Stimulated activated CD4-positive, alpha-beta T cell treated with anti-CD3 and anti-CD28 coated beads, Interleukin-4, amount 100 ng/mL, for 48 hours (primary cell): ENCODE measurements around the gene LHX3.
"Not testable (repeated sequence)": the region's sequence is repeated elsewhere in the genome, so short reads cannot be mapped to it uniquely, and the experiment has no call there.

Source experiments
- DNase-seq, 2 donors: peaks; one replicate each; pipeline ENCODE4 v3.0.0-alpha.2; 2020; ENCODE audit warnings: low read depth in 2 of 2

The LHX3 gene

DNA sequence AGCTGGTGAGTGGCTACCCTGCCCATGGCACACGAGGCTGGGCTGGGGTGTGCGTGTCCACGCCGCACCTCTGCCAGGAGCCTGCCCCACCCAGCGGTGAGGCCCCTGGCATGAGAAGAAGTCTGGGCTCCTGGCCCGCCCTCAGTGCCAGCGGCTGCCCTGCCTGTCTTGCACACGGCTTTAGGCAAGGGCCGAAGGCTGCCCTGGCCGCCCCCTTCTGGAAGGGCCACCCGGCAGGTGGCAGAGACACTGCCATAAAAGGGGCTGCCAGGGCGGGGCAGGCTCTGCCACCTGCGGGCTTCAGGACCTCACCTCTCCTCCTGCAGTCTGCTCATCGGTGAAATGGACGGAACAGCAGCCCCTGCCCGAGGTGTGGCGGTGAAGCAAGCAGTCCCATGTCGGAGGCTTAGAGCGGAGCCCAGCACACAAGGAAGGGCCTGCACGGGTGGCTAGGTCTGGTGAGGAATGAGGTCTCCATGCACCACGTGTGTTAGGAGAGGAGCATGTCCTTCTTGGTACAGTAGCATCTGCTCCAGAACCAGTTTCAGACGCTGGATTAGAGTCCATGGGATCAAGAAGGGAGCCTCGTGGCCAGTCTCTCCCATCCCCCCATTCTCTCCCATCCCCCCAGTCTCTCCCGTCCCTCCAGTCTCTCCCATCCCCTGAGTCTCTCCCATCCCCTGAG lies 51.4 kb downstream of the LHX3 start:
- no peak for DNase-seq

DNA sequence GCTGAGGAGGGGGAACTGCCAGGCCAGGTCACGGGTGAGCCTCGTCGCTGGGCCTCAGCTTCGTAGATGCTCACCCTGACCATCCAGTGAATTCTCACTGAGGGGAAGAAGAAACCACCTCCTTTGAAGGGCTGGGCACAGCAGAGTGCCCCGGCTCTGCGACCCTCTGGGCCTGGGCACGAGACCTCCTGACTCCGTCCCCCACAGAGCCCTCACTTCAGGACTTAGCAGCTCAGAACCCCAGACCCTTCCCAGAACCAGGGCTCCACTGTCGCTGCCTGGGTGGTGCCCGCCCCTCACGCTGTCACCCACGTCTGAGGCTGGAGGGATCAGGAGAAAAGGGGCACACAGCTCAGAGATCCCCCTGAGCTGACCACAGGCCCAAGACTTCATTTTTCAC lies 52.0 kb downstream of the LHX3 start:
- DNase-seq = no peak

DNA sequence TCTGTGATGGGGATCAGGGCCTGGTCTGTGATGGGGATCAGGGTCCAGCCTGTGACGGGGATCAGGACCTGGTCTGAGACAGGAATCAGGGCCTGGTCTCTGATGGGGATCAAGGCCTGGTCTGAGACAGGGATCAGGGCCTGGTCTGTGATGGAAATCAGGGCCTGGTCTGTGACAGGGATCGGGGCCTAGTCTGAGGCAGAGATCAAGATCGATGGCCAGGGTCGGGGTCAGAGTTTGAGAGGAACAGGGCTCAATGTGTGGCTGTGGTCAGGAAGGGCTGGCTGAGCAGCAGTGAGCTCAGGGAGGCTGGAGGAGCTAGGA lies 52.4 kb downstream of the LHX3 start:
- DNase-seq = no peak

DNA sequence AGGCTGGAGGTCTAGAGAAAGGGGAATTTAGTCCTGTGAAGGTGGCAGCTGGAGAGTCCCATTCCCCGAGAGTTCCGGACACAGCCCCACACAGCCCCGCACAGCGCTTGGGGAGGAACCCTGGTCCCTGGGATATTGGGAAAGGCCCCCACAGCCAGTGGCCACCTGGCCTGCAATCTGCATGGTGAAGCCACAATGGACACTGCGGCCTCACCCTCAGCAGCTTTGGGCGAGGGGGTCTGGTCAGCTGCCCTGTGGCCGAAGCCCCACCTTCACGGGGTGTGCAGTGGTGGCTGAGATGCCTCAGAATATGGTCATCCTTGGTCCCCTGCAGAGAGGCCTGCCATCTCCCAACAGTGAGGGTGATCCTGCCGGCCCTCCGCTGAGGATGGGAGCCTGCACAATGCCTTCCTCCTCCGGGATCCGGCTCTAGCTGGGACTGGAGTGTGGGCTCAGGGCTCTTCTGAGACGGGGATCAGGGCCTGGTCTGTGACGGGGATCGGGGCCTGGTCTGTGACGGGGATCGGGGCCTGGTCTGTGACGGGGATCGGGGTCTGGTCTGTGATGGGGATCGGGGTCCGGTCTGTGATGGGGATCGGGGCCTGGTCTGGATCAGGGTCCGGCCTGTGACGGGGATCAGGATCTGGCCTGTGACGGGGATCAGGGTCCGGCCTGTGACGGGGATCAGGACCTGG lies 52.9 kb downstream of the LHX3 start:
- no peak for DNase-seq

DNA sequence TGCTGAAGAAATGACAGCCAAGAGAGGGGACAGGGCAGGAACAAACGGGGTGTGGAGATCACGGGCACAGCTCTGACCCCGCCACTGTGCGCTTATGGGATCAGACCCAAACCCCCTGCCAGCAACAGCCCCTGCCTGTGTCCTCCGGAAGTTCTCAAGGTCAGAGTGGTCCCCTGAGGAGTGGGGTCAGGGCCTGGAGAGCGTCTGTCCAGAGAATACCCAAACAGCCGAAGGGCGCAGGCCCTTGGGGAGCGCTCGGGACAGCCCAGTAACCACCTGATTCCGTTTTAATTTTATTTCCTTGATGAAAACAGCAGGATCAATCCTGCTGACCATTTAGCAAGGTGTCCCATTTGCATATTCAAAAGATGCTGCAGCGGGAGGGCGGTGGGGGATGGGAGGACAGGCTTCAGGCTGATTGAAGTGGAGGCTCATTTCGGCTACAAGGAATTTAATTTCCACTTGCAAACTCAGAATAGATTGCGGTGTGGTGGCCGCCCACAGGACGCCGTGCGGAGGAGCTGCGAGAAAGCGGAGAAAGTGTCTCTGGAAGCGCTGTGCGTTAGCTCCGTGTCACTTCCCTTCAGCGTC lies 53.6 kb downstream of the LHX3 start:
- no peak for DNase-seq

DNA sequence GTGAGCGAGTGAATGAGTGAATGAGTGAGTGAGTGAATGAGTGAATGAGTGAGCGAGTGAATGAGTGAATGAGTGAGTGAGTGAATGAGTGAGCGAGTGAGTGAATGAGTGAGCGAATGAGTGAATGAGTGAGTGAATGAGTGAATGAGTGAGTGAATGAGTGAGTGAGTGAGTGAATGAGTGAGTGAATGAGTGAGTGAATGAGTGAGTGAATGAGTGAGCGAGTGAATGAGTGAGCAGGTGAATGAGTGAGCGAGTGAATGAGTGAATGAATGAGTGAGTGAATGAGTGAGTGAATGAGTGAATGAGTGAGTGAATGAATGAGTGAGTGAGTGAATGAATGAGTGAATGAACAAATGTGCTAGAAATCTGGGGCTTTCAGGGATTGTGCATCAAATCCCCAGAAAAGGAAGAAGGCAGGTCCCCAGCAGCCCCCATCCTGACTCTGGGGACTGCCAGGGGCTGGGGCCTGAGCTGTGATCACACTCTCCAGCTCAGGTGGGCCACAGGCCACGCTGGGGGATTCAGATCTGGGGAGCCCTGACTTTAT lies 54.2 kb downstream of the LHX3 start:
- DNase-seq = not testable (repeated sequence)

DNA sequence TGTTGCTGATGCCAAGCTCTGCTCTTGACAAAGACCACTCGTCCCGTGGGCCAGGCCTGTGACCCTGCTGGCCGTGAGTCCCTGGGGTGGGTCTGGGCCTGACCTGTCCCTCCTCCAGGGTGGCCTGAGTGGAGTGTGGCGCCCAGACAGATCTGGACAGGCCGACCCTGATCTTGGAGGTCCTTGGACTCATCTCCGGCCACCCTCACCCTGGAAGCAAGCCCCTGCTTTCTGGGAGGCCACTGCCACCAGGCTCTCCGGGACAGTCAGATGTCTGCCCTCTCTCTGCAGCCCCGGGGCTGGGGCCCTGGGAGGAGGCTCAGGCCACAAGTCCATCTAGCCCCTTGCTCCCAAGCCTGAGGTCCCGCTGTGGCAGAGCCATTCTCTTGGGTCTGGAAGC lies 55.1 kb downstream of the LHX3 start:
- DNase-seq = no peak

DNA sequence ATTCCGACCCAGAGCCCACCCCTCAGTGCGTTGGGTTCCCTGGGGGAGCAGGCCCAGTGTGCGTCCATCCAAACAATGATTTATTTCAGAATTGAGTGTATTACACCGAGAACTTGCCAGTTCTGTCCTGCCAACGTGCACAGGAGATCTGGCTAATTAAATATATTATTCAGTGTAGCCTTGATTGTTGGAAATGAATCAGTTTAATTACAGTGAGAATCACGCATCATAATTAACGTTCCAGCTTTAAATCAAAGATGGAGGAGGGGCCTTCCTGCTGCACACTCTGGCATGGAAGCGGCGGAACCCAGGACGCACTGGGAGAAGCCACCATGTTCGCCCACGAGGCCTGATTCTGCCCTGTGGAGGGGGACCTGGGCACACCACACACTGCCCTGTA lies 55.6 kb downstream of the LHX3 start:
- no peak for DNase-seq

DNA sequence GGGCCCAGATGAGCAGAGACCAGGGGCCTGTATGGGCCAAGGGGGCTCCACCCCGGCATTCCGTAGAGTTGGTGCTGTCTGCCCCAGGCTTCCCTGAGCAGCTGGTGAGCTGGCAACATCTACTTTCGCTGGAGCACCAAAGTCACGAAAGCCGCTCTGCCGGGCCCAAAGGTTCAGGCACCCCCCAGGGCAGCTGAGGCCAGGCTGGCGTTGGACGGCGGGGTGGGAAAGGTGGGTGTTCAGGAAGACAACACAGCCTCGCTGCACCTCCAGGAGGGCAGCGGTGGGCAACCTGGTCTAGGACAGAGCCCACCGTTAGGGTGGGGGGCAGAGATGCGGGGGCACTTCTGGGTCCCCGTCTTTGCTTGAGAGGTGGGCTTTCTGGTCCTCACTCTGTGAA lies 56.2 kb downstream of the LHX3 start:
- no peak for DNase-seq

DNA sequence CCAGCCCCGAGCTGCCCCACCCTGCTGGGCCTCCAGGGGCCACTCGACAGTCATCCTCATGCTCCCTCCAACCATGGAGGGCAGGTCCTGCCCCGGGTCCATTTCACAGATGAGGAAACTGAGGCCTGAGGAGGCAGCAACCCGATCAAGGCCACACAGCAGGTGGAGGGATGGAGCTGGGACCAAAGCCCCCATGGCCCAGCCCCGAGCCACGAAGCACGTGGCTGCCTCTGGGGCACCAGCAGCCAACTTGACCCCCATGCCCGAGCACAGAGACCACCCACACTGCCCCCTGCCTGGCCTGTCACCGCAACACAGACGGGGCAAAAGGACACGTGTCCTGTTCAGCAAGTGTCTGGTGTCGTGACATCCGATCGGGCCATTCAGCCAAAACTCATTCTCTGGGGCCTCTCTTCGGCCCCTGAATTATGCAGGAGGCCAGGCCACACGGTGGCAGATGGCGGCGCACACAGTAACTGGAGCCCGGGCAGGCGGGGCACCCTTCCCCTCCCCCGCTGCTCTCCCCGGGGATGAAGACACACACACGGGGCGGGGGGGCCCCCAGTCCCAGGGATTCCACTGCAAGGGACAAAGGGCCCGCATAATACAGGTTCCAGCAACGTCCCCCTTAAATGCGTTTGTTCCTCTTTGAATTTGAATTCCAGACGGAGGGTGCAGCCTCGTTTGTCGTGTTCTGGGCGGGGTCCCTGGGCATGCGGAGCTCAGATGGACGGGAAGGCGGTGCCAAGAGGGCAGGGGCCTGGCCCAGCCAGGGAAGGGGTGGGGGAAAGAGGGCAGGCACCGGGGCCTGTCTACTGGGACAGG lies 56.8 kb downstream of the LHX3 start:
- no peak for DNase-seq

DNA sequence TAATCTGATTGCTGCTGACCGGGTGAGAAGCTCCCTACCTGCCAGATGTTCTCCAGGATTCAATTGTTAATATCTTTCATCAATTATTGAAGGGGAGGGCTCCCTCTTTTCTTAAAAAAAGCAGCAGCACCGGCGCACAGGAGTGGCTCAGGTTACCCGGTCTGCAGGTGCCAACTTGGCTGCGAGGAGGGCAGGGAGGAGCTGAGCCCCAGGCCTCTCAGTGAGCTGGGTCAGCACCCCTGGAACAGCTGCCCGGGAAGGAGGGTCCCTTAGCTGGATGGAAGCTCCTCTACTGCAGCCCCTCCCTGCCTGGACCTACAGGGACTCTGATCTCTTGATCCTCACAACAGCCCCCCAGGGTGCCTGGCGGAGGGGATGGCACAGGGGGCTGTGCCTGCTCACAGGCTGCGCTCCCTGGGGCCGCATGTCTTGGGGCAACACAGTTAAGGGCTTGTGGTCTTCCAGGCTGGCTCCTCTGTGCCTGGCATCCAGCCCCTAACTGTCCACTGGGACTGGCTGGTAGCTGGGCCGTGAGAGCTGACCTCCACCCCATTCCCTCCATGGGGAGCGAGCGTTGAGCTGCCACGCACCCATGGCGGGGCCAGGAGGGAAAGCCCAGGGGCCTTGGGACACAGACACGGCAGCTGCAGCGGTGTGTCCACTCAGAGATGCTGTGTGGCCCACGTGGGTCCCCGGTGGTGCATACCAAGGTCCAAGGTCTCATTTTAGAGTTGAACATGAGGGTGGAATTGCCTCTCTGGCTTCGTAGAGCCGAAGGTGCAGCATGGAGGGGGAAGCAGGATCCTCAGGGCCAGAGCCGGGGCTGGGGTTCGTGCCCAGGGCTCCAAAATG lies 57.7 kb downstream of the LHX3 start:
- no peak for DNase-seq
